Tibial nerve (tissue), 3 donors: ENCODE measurements around the gene PSORS1C2.

ENCODE experiments used
- POLR2A ChIP-seq, 2 donors: fragments of 450-650 bp; IDR thresholded peaks; one replicate each; pipeline ENCODE4 v1.6.1; 2017; ENCODE audit warnings: antibody characterized with exemption in 2 of 2, mild to moderate bottlenecking in 2 of 2, moderate library complexity in 2 of 2
- TF ChIP-seq, protein P1 (sequence below), 5 experiments: fragments of 200-600 bp in 3 of 5; fragments of 450-650 bp in 2 of 5; sonication (generic) in 3 of 5; IDR thresholded peaks; one replicate each; pipeline ENCODE4 v1.5.1; 2016 to 2019; ENCODE audit warnings: antibody characterized with exemption in 5 of 5, mild to moderate bottlenecking in 3 of 5, moderate library complexity in 2 of 5

DNA sequence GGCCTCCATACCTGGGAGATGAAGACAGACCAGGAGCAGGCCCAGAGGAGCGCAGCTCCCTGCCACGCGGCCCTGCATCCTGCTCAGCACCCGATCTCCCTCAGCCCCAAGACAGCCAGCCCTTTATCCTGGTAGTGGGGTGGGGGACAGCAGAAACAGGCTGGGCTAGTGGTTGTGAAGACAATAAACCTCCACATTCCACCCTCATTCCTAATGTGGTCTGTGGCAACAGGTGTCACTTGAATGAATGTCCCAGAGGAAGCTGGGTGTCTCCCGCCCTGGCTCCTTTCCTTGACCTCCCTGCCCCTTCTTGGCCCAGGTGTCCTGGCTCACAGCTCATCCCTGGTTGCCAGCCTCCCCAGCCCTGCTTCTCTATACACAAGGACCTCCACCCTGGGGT is 26.4 kb downstream of the PSORS1C2 start, which contains the start of gene C6orf15:
- TF ChIP-seq, protein P1, sequence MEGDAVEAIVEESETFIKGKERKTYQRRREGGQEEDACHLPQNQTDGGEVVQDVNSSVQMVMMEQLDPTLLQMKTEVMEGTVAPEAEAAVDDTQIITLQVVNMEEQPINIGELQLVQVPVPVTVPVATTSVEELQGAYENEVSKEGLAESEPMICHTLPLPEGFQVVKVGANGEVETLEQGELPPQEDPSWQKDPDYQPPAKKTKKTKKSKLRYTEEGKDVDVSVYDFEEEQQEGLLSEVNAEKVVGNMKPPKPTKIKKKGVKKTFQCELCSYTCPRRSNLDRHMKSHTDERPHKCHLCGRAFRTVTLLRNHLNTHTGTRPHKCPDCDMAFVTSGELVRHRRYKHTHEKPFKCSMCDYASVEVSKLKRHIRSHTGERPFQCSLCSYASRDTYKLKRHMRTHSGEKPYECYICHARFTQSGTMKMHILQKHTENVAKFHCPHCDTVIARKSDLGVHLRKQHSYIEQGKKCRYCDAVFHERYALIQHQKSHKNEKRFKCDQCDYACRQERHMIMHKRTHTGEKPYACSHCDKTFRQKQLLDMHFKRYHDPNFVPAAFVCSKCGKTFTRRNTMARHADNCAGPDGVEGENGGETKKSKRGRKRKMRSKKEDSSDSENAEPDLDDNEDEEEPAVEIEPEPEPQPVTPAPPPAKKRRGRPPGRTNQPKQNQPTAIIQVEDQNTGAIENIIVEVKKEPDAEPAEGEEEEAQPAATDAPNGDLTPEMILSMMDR (IDR thresholded peaks at IDR 0.05) = no peak
- no peak for TF ChIP-seq POLR2A (IDR thresholded peaks at IDR 0.05)
